Parathyroid adenoma (tissue), 2 donors: ENCODE measurements around the gene ABCC8.

Source experiments
- H2AFZ ChIP-seq: fragments of 300-600 bp; sonication (generic); one replicate; pipeline ENCODE4 v1.7.0; 2017; ENCODE audit warnings: antibody characterized with exemption, mild to moderate bottlenecking
- H3K27ac ChIP-seq: fragments of 300-600 bp; sonication (generic); one replicate; pipeline ENCODE4 v1.7.0; 2017
- H3K27me3 ChIP-seq: fragments of 300-600 bp; sonication (generic); one replicate; pipeline ENCODE4 v1.7.0; 2017; ENCODE audit warnings: low read length; ENCODE audit not compliant: control insufficient read depth, insufficient read depth
- H3K36me3 ChIP-seq: fragments of 300-600 bp; sonication (generic); one replicate; pipeline ENCODE4 v1.7.0; 2017; ENCODE audit warnings: low read length; ENCODE audit not compliant: control insufficient read depth, insufficient read depth
- H3K4me1 ChIP-seq: fragments of 300-600 bp; sonication (generic); one replicate; pipeline ENCODE4 v1.7.0; 2017; ENCODE audit warnings: control low read depth
- H3K4me2 ChIP-seq: fragments of 300-600 bp; sonication (generic); one replicate; pipeline ENCODE4 v1.7.0; 2017; ENCODE audit warnings: low read length
- H3K4me3 ChIP-seq: fragments of 300-600 bp; sonication (generic); one replicate; pipeline ENCODE4 v1.7.0; 2017; ENCODE audit warnings: low read depth, low read length
- H3K79me2 ChIP-seq: fragments of 300-600 bp; sonication (generic); one replicate; pipeline ENCODE4 v1.7.0; 2017; ENCODE audit warnings: control low read depth
- H3K9ac ChIP-seq: fragments of 300-600 bp; sonication (generic); one replicate; pipeline ENCODE4 v1.7.0; 2017; ENCODE audit warnings: mild to moderate bottlenecking
- H3K9me3 ChIP-seq: fragments of 300-600 bp; sonication (generic); one replicate; pipeline ENCODE4 v1.7.0; 2017; ENCODE audit warnings: low read length; ENCODE audit not compliant: control insufficient read depth
- TF ChIP-seq, protein P1 (sequence below): fragments of 300-600 bp; sonication (generic); IDR thresholded peaks from one replicate; pipeline ENCODE4 v1.7.0; 2017; ENCODE audit warnings: antibody characterized with exemption, mild to moderate bottlenecking
- donor health status: primary hyperparathyroidism.

The ABCC8 gene

DNA sequence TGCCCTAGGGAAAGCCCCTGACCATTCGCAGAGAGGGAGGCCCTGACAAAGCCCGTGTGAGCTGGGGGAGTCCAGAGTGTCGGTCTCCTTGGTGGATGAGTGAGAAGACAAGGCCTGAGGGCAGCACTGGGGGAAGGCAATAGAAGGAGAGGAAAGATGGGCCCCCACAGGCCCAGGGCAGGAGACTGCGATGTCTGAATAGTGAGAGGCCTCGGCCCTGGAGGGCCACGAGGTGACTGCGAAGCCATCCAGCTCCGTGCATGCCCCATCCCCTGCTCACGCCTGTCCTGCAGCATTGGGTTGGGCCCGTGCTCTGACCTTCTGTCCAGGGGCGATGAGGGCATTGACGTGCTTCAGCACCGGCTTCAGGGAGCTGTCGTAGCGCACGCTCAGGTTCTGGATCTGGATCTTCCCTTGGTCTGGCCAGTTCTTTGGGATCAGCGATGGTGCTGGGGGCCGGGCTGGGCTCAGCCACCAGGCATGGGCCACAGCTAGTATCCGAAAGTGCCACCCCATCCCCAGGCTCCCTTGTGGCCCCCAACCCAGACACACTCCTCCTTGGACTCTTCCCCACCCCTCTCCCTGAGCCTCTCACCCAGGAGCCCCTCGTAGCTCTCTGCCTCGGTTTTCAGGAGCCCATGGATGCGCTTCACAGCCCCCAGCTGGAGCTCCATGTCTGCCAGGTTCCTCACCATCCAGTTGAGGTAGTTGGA is 79.9 kb downstream of the ABCC8 start:
- Histone ChIP-seq H3K4me1 (no peaks in the 10 kb centered on the region), H3K9ac (no peak overlapping the region), H3K27ac (no peak overlapping the region), H3K27me3 (no peaks in the 10 kb centered on the region), H3K36me3 (no peaks in the 10 kb centered on the region), H3K4me2 (no peak overlapping the region), H2AFZ (no peak overlapping the region), H3K4me3 (no peak overlapping the region), H3K79me2 (no peaks in the 10 kb centered on the region), H3K9me3 (no peaks in the 10 kb centered on the region)
- TF ChIP-seq, protein P1, sequence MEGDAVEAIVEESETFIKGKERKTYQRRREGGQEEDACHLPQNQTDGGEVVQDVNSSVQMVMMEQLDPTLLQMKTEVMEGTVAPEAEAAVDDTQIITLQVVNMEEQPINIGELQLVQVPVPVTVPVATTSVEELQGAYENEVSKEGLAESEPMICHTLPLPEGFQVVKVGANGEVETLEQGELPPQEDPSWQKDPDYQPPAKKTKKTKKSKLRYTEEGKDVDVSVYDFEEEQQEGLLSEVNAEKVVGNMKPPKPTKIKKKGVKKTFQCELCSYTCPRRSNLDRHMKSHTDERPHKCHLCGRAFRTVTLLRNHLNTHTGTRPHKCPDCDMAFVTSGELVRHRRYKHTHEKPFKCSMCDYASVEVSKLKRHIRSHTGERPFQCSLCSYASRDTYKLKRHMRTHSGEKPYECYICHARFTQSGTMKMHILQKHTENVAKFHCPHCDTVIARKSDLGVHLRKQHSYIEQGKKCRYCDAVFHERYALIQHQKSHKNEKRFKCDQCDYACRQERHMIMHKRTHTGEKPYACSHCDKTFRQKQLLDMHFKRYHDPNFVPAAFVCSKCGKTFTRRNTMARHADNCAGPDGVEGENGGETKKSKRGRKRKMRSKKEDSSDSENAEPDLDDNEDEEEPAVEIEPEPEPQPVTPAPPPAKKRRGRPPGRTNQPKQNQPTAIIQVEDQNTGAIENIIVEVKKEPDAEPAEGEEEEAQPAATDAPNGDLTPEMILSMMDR, result no peak

- Histone ChIP-seq H3K4me3 (no peak overlapping the region), H3K9ac (no peak overlapping the region), H3K79me2 (no peaks in the 10 kb centered on the region), H3K27me3 (no peaks in the 10 kb centered on the region), H3K36me3 (no peaks in the 10 kb centered on the region), H3K4me2 (no peak overlapping the region), H3K4me1 (no peaks in the 10 kb centered on the region), H3K27ac (no peak overlapping the region), H2AFZ (no peak overlapping the region), H3K9me3 (no peaks in the 10 kb centered on the region)
- TF ChIP-seq, protein P1, result no peak
These were observed 80.7 kb downstream of the ABCC8 start for GRCh38 chr11:17395978-17396377.

DNA sequence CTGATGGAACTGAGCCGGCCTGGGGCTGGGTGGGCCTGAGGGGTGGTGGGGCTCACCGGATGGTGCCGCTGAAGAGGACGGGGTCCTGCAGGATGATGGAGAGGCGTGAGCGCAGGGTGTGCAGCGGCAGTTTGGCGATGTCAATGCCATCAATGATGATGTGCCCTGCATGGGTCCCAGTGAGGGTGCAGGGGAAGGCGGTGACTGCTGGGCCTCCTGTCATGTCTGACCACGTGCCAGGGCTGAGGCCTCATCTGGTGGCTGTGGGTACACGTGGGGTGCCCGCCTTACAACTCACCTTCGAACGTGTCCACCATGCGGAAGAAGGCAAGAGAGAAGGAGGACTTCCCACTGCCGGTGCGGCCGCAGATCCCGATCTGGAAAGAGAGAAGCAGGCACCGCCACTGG is 81.1 kb downstream of the ABCC8 start:
- Histone ChIP-seq H3K27me3 (no peaks in the 10 kb centered on the region), H3K27ac (no peak overlapping the region), H3K9ac (no peak overlapping the region), H3K79me2 (no peaks in the 10 kb centered on the region), H3K36me3 (no peaks in the 10 kb centered on the region), H3K4me3 (no peak overlapping the region), H3K4me2 (no peak overlapping the region), H2AFZ (no peak overlapping the region), H3K4me1 (no peaks in the 10 kb centered on the region), H3K9me3 (no peaks in the 10 kb centered on the region)
- TF ChIP-seq, protein P1, result no peak

DNA sequence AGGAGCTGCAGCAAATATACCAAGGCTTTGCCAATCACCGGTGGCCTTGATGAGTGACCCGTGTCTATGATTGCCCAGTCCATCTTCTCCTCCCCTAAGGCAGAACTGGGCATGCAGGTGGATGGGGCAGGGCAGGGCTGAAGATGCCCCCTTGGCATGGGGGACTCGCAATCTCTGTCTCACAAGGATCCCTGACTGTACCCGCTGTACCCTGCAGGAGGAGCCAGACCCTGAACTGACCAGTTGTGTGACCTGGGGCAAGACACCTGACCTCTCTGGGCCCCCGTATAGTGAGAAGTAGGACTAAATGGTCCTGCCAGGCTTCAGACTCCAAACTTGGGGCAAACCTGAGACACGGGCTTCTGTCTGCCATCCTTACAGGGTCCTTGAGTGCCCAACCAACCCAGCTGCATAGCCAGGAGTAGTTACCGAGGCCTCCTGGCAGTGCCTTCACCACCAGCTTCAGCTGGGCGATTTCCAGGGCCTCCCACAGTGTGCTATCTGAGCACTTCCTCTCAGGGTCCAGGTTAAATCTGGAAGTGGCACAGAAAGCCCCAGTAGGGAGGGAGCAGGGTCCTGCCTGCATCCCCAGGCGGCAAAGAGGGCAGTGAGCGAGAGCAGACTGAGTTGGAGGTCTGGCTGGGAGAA is 81.8 kb downstream of the ABCC8 start:
- no peaks in the 10 kb centered on the region for H3K4me1 ChIP-seq
- TF ChIP-seq, protein P1, result no peak
- no peaks in the 10 kb centered on the region for H3K79me2 ChIP-seq
- H3K9ac ChIP-seq, result no peak overlapping the region
- no peak overlapping the region for H3K4me2 ChIP-seq
- no peak overlapping the region for H3K27ac ChIP-seq
- H3K27me3 ChIP-seq, result no peaks in the 10 kb centered on the region
- H3K36me3 ChIP-seq, result no peaks in the 10 kb centered on the region
- H2AFZ ChIP-seq, result no peak overlapping the region
- H3K4me3 ChIP-seq, result no peak overlapping the region
- no peaks in the 10 kb centered on the region for H3K9me3 ChIP-seq

GRCh38 chr11:17393472-17393871 is 83.2 kb downstream of the ABCC8 start:
- no peaks in the 10 kb centered on the region for H3K27me3 ChIP-seq
- no peaks in the 10 kb centered on the region for H3K9me3 ChIP-seq
- no peak overlapping the region for H3K27ac ChIP-seq
- H3K79me2 ChIP-seq, result no peaks in the 10 kb centered on the region
- H3K36me3 ChIP-seq, result no peaks in the 10 kb centered on the region
- H3K4me1 ChIP-seq, result no peaks in the 10 kb centered on the region
- no peak overlapping the region for H3K4me3 ChIP-seq
- TF ChIP-seq, protein P1, result no peak
- no peak overlapping the region for H2AFZ ChIP-seq
- no peak overlapping the region for H3K4me2 ChIP-seq
- no peak overlapping the region for H3K9ac ChIP-seq
